ENCODE data around the gene NCAPG2.

Gene NCAPG2

DNA sequence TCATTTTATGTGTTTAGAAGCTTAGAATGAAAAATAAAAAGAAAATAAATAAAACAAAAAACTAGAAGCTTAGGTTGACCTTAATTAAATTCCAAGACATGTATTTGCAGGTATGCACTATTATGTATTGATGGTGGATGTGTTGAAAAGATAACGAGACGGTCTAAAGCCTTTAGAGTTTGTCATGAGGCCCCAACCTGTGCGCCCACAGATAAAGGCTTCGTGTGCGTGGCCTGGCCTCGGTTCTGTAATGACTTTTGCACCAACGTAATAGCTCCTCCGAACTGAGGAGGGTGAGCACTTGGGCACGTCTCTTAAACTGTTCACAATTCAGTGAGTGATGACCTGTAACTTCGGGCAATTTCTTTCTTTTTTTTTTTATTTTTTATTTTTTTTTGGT lies 43.7 kb upstream of the NCAPG2 start:
- H3K4me3 ChIP-seq (replicated peaks in 1 of 2; ENCODE audit: low read depth in 2 of 2, low read length in 2 of 2) = no peak overlapping the region
- TF ChIP-seq, protein P1, sequence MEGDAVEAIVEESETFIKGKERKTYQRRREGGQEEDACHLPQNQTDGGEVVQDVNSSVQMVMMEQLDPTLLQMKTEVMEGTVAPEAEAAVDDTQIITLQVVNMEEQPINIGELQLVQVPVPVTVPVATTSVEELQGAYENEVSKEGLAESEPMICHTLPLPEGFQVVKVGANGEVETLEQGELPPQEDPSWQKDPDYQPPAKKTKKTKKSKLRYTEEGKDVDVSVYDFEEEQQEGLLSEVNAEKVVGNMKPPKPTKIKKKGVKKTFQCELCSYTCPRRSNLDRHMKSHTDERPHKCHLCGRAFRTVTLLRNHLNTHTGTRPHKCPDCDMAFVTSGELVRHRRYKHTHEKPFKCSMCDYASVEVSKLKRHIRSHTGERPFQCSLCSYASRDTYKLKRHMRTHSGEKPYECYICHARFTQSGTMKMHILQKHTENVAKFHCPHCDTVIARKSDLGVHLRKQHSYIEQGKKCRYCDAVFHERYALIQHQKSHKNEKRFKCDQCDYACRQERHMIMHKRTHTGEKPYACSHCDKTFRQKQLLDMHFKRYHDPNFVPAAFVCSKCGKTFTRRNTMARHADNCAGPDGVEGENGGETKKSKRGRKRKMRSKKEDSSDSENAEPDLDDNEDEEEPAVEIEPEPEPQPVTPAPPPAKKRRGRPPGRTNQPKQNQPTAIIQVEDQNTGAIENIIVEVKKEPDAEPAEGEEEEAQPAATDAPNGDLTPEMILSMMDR (IDR thresholded peaks at IDR 0.05; ENCODE audit: low read depth, low read length) = no peak
- no peak for DNase-seq (ENCODE audit: low read depth in 2 of 2)

DNA sequence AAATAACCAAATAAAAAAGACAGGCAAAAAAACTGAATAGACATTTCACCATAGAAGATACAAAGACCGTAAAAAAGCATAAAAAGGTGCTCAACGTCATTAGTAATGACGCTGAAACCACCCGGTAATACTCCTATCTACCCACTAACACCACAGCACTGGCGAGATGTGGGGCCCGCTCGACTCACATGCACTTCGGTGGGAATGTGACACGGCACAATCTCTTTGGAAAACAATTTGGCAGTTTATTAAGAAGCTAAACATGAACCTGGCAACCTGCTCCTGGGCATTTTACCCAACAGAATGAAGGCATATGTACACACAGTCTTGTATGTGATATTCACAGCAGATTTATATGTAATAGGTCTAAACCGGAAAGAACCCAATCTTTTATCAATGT lies 42.8 kb upstream of the NCAPG2 start:
- TF ChIP-seq, protein P1 (IDR thresholded peaks at IDR 0.05; ENCODE audit: low read depth, low read length) = no peak
- no peak overlapping the region for H3K4me3 ChIP-seq (replicated peaks in 1 of 2; ENCODE audit: low read depth in 2 of 2, low read length in 2 of 2)
- no peak for DNase-seq (ENCODE audit: low read depth in 2 of 2)

DNA sequence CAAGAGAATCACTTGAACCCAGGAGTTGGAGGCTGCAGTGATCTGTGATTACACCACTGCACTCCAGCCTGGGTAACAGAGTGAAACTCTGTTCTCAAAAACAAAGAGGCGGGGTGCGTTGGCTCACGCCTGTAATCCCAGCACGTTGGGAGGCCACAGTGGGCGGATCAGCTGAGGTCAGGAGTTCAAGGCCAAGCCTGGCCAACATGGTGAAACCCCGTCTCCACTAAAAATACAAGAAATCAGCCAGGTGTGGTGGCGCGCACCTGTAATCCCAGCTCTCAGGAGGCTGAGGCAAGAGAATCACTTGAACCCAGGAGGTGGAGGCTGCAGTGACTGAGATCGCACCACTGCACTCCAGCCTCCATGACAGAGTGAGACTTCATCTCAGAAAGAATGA lies 42.4 kb upstream of the NCAPG2 start:
- TF ChIP-seq, protein P1 (IDR thresholded peaks at IDR 0.05; ENCODE audit: low read depth, low read length) = no peak
- H3K4me3 ChIP-seq (replicated peaks in 1 of 2; ENCODE audit: low read depth in 2 of 2, low read length in 2 of 2) = no peak overlapping the region
- no peak for DNase-seq (ENCODE audit: low read depth in 2 of 2)

DNA sequence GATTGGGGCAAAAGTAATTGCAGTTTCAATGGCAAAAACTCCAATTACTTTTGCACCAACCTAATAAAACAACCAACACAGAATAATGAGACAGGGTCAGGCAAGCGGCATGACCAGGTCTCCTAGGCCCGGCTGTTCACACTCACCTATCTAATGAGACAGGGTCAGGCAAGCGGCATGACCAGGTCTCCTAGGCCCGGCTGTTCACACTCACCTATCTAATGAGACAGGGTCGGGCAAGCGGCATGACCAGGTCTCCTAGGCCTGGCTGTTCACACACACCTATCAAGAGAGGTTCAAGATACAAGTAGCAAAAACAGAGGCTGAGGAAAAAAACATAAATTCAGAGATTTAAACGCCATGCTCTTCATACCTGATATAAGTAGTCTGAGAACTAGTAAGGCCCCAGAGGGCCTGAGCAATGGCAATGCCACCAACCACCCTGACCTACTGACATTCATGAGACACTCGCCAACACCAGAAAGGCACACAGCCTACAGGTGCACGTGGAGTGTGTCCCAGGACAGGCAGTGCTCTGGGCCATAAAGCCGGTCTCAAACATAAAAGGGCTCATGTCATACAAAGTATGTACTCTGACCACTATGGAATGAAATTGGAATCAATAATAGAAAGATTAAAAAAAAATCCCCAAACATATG lies 40.6 kb upstream of the NCAPG2 start:
- no peak for DNase-seq (ENCODE audit: low read depth in 2 of 2)
- no peak overlapping the region for H3K4me3 ChIP-seq (replicated peaks in 1 of 2; ENCODE audit: low read depth in 2 of 2, low read length in 2 of 2)
- TF ChIP-seq, protein P1 (IDR thresholded peaks at IDR 0.05; ENCODE audit: low read depth, low read length) = no peak

DNA sequence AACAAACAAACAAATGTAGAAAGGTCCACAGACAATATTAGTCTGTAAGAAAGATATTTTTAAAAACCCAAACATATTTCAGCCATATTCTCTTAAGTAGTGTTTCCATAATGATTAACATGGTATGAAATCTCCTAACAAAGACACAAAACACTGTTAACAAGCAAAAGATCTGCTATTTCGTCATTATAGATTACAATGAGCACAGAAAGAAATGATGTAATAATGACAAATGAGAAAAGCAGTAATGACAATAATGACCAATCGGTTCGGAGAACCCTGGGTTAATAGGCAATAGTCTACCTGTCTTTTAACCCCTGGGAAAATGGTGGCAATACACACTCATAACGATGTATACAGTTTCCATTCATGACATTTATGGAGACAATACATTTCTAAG lies 39.5 kb upstream of the NCAPG2 start:
- TF ChIP-seq, protein P1 (IDR thresholded peaks at IDR 0.05; ENCODE audit: low read depth, low read length) = no peak
- H3K4me3 ChIP-seq (replicated peaks in 1 of 2; ENCODE audit: low read depth in 2 of 2, low read length in 2 of 2) = no peak overlapping the region
- no peak for DNase-seq (ENCODE audit: low read depth in 2 of 2)

DNA sequence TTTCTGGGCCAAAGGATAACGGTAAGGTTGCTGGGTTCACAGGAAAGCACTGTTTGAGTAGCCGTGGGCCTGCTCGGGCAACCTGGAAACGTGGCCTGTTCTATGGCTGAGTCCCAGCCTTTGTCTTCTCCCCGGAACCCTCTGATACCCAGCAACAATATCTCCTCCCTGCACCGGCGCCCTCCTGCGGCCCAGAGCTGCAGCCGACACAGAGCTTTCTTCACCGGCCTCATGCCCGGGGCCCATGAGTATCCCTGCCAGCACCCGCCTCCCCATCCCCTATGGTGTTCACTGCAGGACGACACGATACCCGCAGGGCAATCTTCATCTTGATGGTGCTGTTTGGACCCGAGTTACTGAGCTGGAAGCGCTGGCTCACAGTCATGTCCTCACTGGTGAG lies 38.6 kb upstream of the NCAPG2 start:
- TF ChIP-seq, protein P1 (IDR thresholded peaks at IDR 0.05; ENCODE audit: low read depth, low read length) = no peak
- H3K4me3 ChIP-seq (replicated peaks in 1 of 2; ENCODE audit: low read depth in 2 of 2, low read length in 2 of 2) = no peak overlapping the region
- DNase-seq (ENCODE audit: low read depth in 2 of 2) = no peak

Data from cardiac fibroblast (primary cell).